H1 (cell line): ENCODE measurements around the gene SERAC1. TPM values are rescaled to one million over a fixed set of nuclear protein-coding genes. Genes with fewer than 3 reads are reported as not detected.

ENCODE experiments used
- CTCF ChIA-PET: fragments of 300-600 bp; sonication (Branson Sonifier 250); formaldehyde crosslinking; loops from one replicate; lab custom pipeline; 2021; ENCODE audit not compliant: partially characterized antibody; lab: Charles Lee
- POLR2A ChIA-PET: fragments of 300-600 bp; sonication (Branson Sonifier 250); formaldehyde crosslinking; loops from one replicate; lab custom pipeline; 2021; ENCODE audit warnings: inconsistent platforms; ENCODE audit not compliant: partially characterized antibody; lab: Charles Lee
- DNase-seq, 2 experiments: peaks; one replicate each; pipeline versions ENCODE4 v3.0.0 to v3.0.0-alpha.2; 2010 to 2022; ENCODE audit warnings: low spot score in 2 of 2, low read depth in 1 of 2, mixed read lengths in 1 of 2
- FAIRE-seq: peaks from 2 replicates; lab custom pipeline; 2011; peaks lifted over from hg19 to GRCh38; lab: Jason Lieb, UNC
- H2AFZ ChIP-seq: 2 replicates; pipeline ENCODE4 v1.8.1; 2012; ENCODE audit warnings: low read length, inconsistent platforms
- H2AK5ac ChIP-seq: 2 replicates; pipeline ENCODE4 v1.6.1; 2013; ENCODE audit warnings: low read depth, low read length
- H2BK120ac ChIP-seq: replicated peaks from 2 replicates; pipeline ENCODE3; 2013; ENCODE audit warnings: low read depth, low read length, inconsistent platforms
- H2BK12ac ChIP-seq: 2 replicates; pipeline ENCODE4 v1.6.1; 2013; ENCODE audit warnings: low read depth, low read length
- H2BK15ac ChIP-seq: 2 replicates; pipeline ENCODE4 v1.6.1; 2013; ENCODE audit warnings: low read length
- H2BK20ac ChIP-seq: 2 replicates; pipeline ENCODE4 v1.6.1; 2013; ENCODE audit warnings: low read length
- H2BK5ac ChIP-seq: 2 replicates; pipeline ENCODE4 v1.6.1; 2013; ENCODE audit warnings: low read depth, low read length
- H3K14ac ChIP-seq: 2 replicates; pipeline ENCODE4 v1.6.1; 2013; ENCODE audit warnings: inconsistent platforms; ENCODE audit not compliant: insufficient read length
- H3K18ac ChIP-seq: 2 replicates; pipeline ENCODE4 v1.6.1; 2013; ENCODE audit warnings: low read length; ENCODE audit errors: extremely low read depth
- H3K23ac ChIP-seq: 2 replicates; pipeline ENCODE4 v1.6.1; 2013; ENCODE audit warnings: inconsistent platforms; ENCODE audit not compliant: insufficient read length
- H3K23me2 ChIP-seq: 2 replicates; pipeline ENCODE4 v1.6.1; 2013; ENCODE audit warnings: low read depth, low read length
- H3K27ac ChIP-seq: 2 replicates; pipeline ENCODE4 v1.6.1; 2011; ENCODE audit warnings: low read depth, low read length, inconsistent platforms
- H3K27me3 ChIP-seq, 4 experiments: replicated peaks in 1 of 4; 1 replicate in 1 of 4; 2 replicates in 3 of 4; pipeline versions ENCODE4 v1.6.1 to v1.8.1; 2011 to 2013; ENCODE audit warnings: low read length in 3 of 4, mild to moderate bottlenecking in 3 of 4, inconsistent platforms in 2 of 4, mixed read lengths in 2 of 4, moderate library complexity in 1 of 4; ENCODE audit not compliant: control insufficient read depth in 3 of 4, insufficient read depth in 3 of 4; ENCODE audit errors: extremely low read depth in 1 of 4
- H3K36me3 ChIP-seq, 4 experiments: 2 replicates each; pipeline versions ENCODE4 v1.6.1 to v1.8.1; 2011 to 2013; ENCODE audit warnings: mild to moderate bottlenecking in 4 of 4, low read length in 3 of 4, moderate library complexity in 2 of 4, control low read depth in 1 of 4, inconsistent platforms in 1 of 4; ENCODE audit not compliant: insufficient read depth in 4 of 4, control insufficient read depth in 2 of 4
- H3K4ac ChIP-seq: replicated peaks from 2 replicates; pipeline ENCODE3; 2013; ENCODE audit warnings: low read length, low read depth, mixed read lengths, inconsistent platforms; ENCODE audit not compliant: insufficient read length
- H3K4me1 ChIP-seq, 4 experiments: replicated peaks in 1 of 4; 1 replicate in 1 of 4; 2 replicates in 3 of 4; pipeline versions ENCODE4 v1.6.1 to v1.8.1; 2011 to 2013; ENCODE audit warnings: low read length in 3 of 4, inconsistent platforms in 2 of 4, mixed read lengths in 1 of 4; ENCODE audit not compliant: insufficient read depth in 4 of 4, control insufficient read depth in 3 of 4
- H3K4me2 ChIP-seq, 2 experiments: 2 replicates each; pipeline versions ENCODE4 v1.6.1 to v1.8.1; 2011 to 2013; ENCODE audit warnings: low read depth in 2 of 2, low read length in 2 of 2, control low read depth in 1 of 2, inconsistent platforms in 1 of 2, mild to moderate bottlenecking in 1 of 2; ENCODE audit not compliant: insufficient read depth in 1 of 2
- H3K4me3 ChIP-seq, 4 experiments: fragments of 200-600, 300-600 bp in 1 of 4; sonication (generic), shearing (Covaris generic), sonication (Bioruptor Twin) in 1 of 4; 2 replicates each; pipeline versions ENCODE4 v1.5.1 to v1.8.1; 2011 to 2016; ENCODE audit warnings: low read length in 4 of 4, low read depth in 3 of 4, control low read depth in 2 of 4, inconsistent platforms in 2 of 4, mild to moderate bottlenecking in 2 of 4, mixed read lengths in 1 of 4, moderate library complexity in 1 of 4; ENCODE audit not compliant: insufficient read depth in 2 of 4; ENCODE audit errors: extremely low read depth in 1 of 4
- H3K56ac ChIP-seq: replicated peaks from 2 replicates; pipeline ENCODE3; 2013; ENCODE audit warnings: low read depth, mild to moderate bottlenecking, mixed read lengths, low read length, inconsistent platforms; ENCODE audit not compliant: insufficient read length
- H3K79me1 ChIP-seq: 2 replicates; pipeline ENCODE4 v1.6.1; 2013; ENCODE audit warnings: low read depth, low read length, control low read depth
- H3K79me2 ChIP-seq, 2 experiments: 2 replicates each; pipeline versions ENCODE4 v1.6.1 to v1.8.1; 2012 to 2013; ENCODE audit warnings: low read length in 2 of 2, mild to moderate bottlenecking in 2 of 2, inconsistent platforms in 1 of 2; ENCODE audit not compliant: insufficient read depth in 2 of 2, control insufficient read depth in 1 of 2
- H3K9ac ChIP-seq, 4 experiments: replicated peaks in 1 of 4; 1 replicate in 1 of 4; 2 replicates in 3 of 4; pipeline versions ENCODE4 v1.6.1 to v1.8.1; 2011 to 2013; ENCODE audit warnings: low read depth in 3 of 4, low read length in 3 of 4, control low read depth in 2 of 4, mild to moderate bottlenecking in 2 of 4, moderate library complexity in 2 of 4, inconsistent platforms in 1 of 4; ENCODE audit errors: extremely low read depth in 1 of 4
- H3K9me3 ChIP-seq, 2 experiments: 2 replicates each; pipeline versions ENCODE4 v1.6.1 to v1.8.1; 2012 to 2013; ENCODE audit warnings: mild to moderate bottlenecking in 2 of 2, moderate library complexity in 2 of 2, control low read depth in 1 of 2, inconsistent platforms in 1 of 2, low read depth in 1 of 2, low read length in 1 of 2, mixed read lengths in 1 of 2; ENCODE audit not compliant: insufficient read depth in 2 of 2
- H4K20me1 ChIP-seq, 2 experiments: replicated peaks in 1 of 2; 2 replicates each; pipeline versions ENCODE3 to v1.8.1; 2011 to 2013; ENCODE audit warnings: inconsistent platforms in 2 of 2, low read length in 2 of 2, mild to moderate bottlenecking in 1 of 2; ENCODE audit not compliant: insufficient read depth in 2 of 2, control insufficient read depth in 1 of 2
- H4K5ac ChIP-seq: 2 replicates; pipeline ENCODE4 v1.6.1; 2013; ENCODE audit warnings: low read length, low read depth, mixed read lengths, inconsistent platforms; ENCODE audit not compliant: insufficient read length
- H4K8ac ChIP-seq: 2 replicates; pipeline ENCODE4 v1.8.0; 2013; ENCODE audit warnings: mild to moderate bottlenecking, moderate library complexity, low read length, inconsistent platforms; ENCODE audit not compliant: insufficient read depth; ENCODE audit errors: extremely low read depth
- H4K91ac ChIP-seq: replicated peaks from 2 replicates; pipeline ENCODE3; 2013; ENCODE audit warnings: low read length, mixed read lengths, inconsistent platforms; ENCODE audit not compliant: insufficient read length
- JUN ChIP-seq: IDR thresholded peaks from 2 replicates; pipeline ENCODE4 v1.6.1; 2011; ENCODE audit warnings: low read depth, mild to moderate bottlenecking, improper control_type of control experiment, low read length
- JUND ChIP-seq: IDR thresholded peaks from 2 replicates; pipeline ENCODE4 v1.6.1; 2011; ENCODE audit warnings: mild to moderate bottlenecking, improper control_type of control experiment, low read length
- KDM4A ChIP-seq: IDR thresholded peaks from one replicate; pipeline ENCODE4 v1.7.1; 2012; ENCODE audit warnings: low read depth, mild to moderate bottlenecking, moderate library complexity, low read length, inconsistent platforms; ENCODE audit not compliant: severe bottlenecking
- RBBP5 ChIP-seq: IDR thresholded peaks from 2 replicates; pipeline ENCODE4 v1.7.1; 2012; ENCODE audit warnings: low read depth, mild to moderate bottlenecking, inconsistent platforms, low read length, moderate library complexity, borderline replicate concordance
- RNF2 ChIP-seq: fragments of 200-900, 300-1000 bp; sonication (generic); IDR thresholded peaks from 2 replicates; pipeline ENCODE4 v1.7.1; 2016; ENCODE audit warnings: borderline replicate concordance, low read depth, mild to moderate bottlenecking, antibody characterized with exemption, low read length; ENCODE audit not compliant: poor library complexity, severe bottlenecking; ENCODE audit errors: missing control alignments
- ZNF274 ChIP-seq: IDR thresholded peaks from 2 replicates; pipeline ENCODE4 v1.7.0; 2012; ENCODE audit warnings: low read length, borderline replicate concordance; ENCODE audit errors: extremely low read depth
- WGBS, 2 experiments: shearing (Covaris generic) in 1 of 2; methylation state at CpG; one replicate each; pipeline versions ENCODE4 v1.1.6 to v1.1.7; 2013 to 2015; ENCODE audit warnings: low lambda C conversion rate in 2 of 2, mixed read lengths in 2 of 2, inconsistent platforms in 1 of 2, low coverage in 1 of 2, missing lambda C conversion rate in 1 of 2; ENCODE audit not compliant: insufficient replicate concordance in 2 of 2, insufficient coverage in 1 of 2, insufficient read length in 1 of 2; ENCODE audit errors: extremely low coverage in 1 of 2, missing lambda C conversion rate in 1 of 2; 5-methylcytosine and 5-hydroxymethylcytosine counted together
- polyA plus RNA-seq, 7 experiments: library from polyadenylated mRNA; depleted of rRNA in 3 of 7; stranded (reverse) in 5 of 7; unstranded in 2 of 7; fragments of >200 nt in 5 of 7; fragments of 200-250 nt in 2 of 7; gene quantifications; 1 replicate in 5 of 7; 2 replicates in 1 of 7; 4 replicates in 1 of 7; pipeline versions ENCODE4 v1.2.1 to v1.2.3, GENCODE V29; 2011 to 2013; ENCODE audit warnings: missing spikeins in 2 of 7, mixed read lengths in 2 of 7
- total RNA-seq: library from RNA; stranded (reverse); fragmentation: NEBNext Ultra II Directional; extraction: Animal tissue kit (Norgen Biotek cat#: 25700); gene quantifications from 2 replicates; pipeline ENCODE4 v1.2.1, GENCODE V29; 2021

Gene SERAC1
- total and polyA plus RNA-seq, 2 of the 8 experiments (the other 6 are each of a cell fraction or from before 2014, with no cell fraction given), result 7.3 to 9.0 TPM

DNA sequence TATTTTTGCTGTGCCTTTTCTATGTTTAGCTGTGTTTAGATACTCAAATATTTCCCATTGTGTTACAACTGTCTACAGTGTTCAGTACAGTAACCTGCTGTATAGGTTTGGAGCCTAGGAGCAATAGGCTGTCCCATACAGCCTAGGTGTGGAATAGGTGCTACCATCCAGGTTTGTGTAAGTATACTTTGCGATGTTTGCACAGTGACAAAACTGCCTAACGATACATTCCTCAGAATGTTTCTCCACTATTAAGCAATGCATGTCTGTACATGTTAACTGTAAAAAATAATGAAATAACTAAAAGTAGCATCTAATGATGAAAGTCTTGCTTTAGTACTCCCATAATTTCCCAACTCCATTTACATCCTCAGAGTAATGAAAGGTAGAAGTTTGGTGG, 46.0 kb downstream of the SERAC1 start:
- Histone ChIP-seq H3K14ac (no peak overlapping the region), H4K91ac (no peak overlapping the region), H3K18ac (no peak overlapping the region), H4K5ac (no peak overlapping the region), H3K36me3 (peaks cover 0 to 6% (median 0%) of the 10 kb centered on the region in 4 experiments; a peak in 4 of 8 replicates), H4K8ac (no peak overlapping the region), H3K9ac (no peak overlapping the region), H2BK20ac (no peak overlapping the region), H3K4me1 (no peaks in the 10 kb centered on the region), H2AK5ac (no peak overlapping the region), H2BK15ac (no peak overlapping the region), H2BK12ac (no peak overlapping the region), H3K23me2 (no peaks in the 10 kb centered on the region), H3K23ac (no peak overlapping the region), H2BK5ac (no peak overlapping the region), H3K79me2 (no peaks in the 10 kb centered on the region), H2AFZ (no peak overlapping the region), H3K4ac (no peak overlapping the region), H3K27ac (no peak overlapping the region), H3K4me2 (no peak overlapping the region), H3K9me3 (no peaks in the 10 kb centered on the region), H2BK120ac (no peak overlapping the region), H3K79me1 (no peaks in the 10 kb centered on the region), H3K4me3 (no peak overlapping the region), H3K56ac (no peak overlapping the region), H4K20me1 (no peaks in the 10 kb centered on the region), H3K27me3 (no peaks in the 10 kb centered on the region)
- DNase-seq, result no peak
- no peak for FAIRE-seq
- 92% methylated on average over 2 of the region's 2 CpGs; no CpG with 5 or more reads in 1 of the 2 experiments for WGBS, 2 experiments
- ChIA-PET CTCF (interaction anchor here (1.2 kb wide), 1 partner anchor 42 kb away, joined by 3 read pairs; no protein-coding TSS in a partner anchor), POLR2A (no interaction called here)
- TF ChIP-seq RNF2 (no peak), JUN (no peak), ZNF274 (no peak), KDM4A (no peak), JUND (no peak), RBBP5 (no peak)
